Ovary (tissue), 9 donors: ENCODE measurements around the gene C3orf18. TPM values are rescaled to one million over a fixed set of nuclear protein-coding genes. Genes with fewer than 3 reads are reported as not detected.

Source experiments
- DNase-seq, 5 donors: peaks; one replicate each; pipeline ENCODE4 v3.0.0-alpha.2; 2019 to 2020
- H3K27ac ChIP-seq, 2 donors: fragments of 200-600 bp; one replicate each; pipeline versions ENCODE4 v1.5.1 to v1.8.0; 2019 to 2022
- H3K27me3 ChIP-seq: fragments of 200-600 bp; one replicate; pipeline ENCODE4 v1.8.0; 2022
- H3K36me3 ChIP-seq: fragments of 200-600 bp; sonication (generic); one replicate; pipeline ENCODE4 v1.5.1; 2019
- H3K4me1 ChIP-seq: one replicate; pipeline ENCODE4 v1.8.1; 2013; ENCODE audit warnings: mild to moderate bottlenecking, moderate library complexity; ENCODE audit not compliant: insufficient read depth
- H3K4me3 ChIP-seq: fragments of 200-600 bp; sonication (generic); one replicate; pipeline ENCODE4 v1.5.1; 2017
- H3K9me3 ChIP-seq, 2 donors: fragments of 200-600 bp in 1 of 2; sonication (generic) in 1 of 2; one replicate each; pipeline versions ENCODE4 v1.5.1 to v1.8.1; 2013 to 2019; ENCODE audit warnings: mild to moderate bottlenecking in 1 of 2, moderate library complexity in 1 of 2
- EP300 ChIP-seq: sonication (generic); formaldehyde crosslinking; IDR thresholded peaks from one replicate; pipeline ENCODE4 v1.6.1; 2017; ENCODE audit warnings: antibody characterized with exemption
- POLR2A ChIP-seq: fragments of 450-650 bp; IDR thresholded peaks from one replicate; pipeline ENCODE4 v1.6.1; 2017; ENCODE audit warnings: antibody characterized with exemption, mild to moderate bottlenecking, moderate library complexity
- WGBS, 3 donors: extraction: QIAGEN DNeasy Blood & Tissue Kit in 1 of 3; methylation state at CpG; one replicate each; pipeline versions ENCODE4 v1.1.5 to v1.1.7; 2013 to 2017; 5-methylcytosine and 5-hydroxymethylcytosine counted together
- intact Hi-C, 4 donors: fragments of 100-400 bp; cut with DNase I; formaldehyde crosslinking; loops; one replicate each; pipeline versions ENCODE4 v1.11.0 to v1.15.1; 2022 to 2023
- polyA plus RNA-seq, 2 donors: library from polyadenylated mRNA; stranded (reverse); fragments of 200-250 nt in 1 of 2; fragments of 350-450 nt in 1 of 2; fragmentation: Illumina TruSeq in 1 of 2; extraction: RNeasy Lipid Tissue Mini Kit (QIAGEN cat#74804) in 1 of 2; gene quantifications; one replicate each; pipeline ENCODE4 v1.2.3, GENCODE V29; 2013 to 2014
- total RNA-seq, 7 donors: library from RNA; depleted of rRNA in 2 of 7; stranded (reverse); fragments of >200 nt in 2 of 7; fragmentation: NEBNext Ultra II Directional in 3 of 7; extraction: Animal tissue kit (Norgen Biotek cat#: 25700) in 3 of 7; gene quantifications; one replicate each; pipeline versions ENCODE4 v1.1.0 to v1.2.4, GENCODE V29; 2016 to 2023
- TF ChIP-seq, protein P1 (sequence below), 3 donors: fragments of 450-650 bp in 2 of 3; fragments of 200-600 bp in 1 of 3; IDR thresholded peaks; one replicate each; pipeline versions ENCODE4 v1.5.1 to v1.8.0; 2016 to 2022; ENCODE audit warnings: antibody characterized with exemption in 3 of 3, mild to moderate bottlenecking in 1 of 3
- donor health status: DM: no; HTN: no; CAD: no; lungs with moderate emphysema.
- donor health status: DM: no; HTN: no; CAD: no.
- donor health status: Bipolar disorder and iron deficiency.
- donor health status: DM: yes; HTN: yes; CAD: no.
- donor health status: DM: no; HTN: no; CAD: no.
- donor health status: DM: yes; HTN: yes; CAD: no.

C3orf18 gene
- total and polyA plus RNA-seq, 9 donors = 10.7 to 24.1 (median 17.5) TPM

- TF ChIP-seq POLR2A = no peak
- TF ChIP-seq EP300 = no peak
- TF ChIP-seq, protein P1, sequence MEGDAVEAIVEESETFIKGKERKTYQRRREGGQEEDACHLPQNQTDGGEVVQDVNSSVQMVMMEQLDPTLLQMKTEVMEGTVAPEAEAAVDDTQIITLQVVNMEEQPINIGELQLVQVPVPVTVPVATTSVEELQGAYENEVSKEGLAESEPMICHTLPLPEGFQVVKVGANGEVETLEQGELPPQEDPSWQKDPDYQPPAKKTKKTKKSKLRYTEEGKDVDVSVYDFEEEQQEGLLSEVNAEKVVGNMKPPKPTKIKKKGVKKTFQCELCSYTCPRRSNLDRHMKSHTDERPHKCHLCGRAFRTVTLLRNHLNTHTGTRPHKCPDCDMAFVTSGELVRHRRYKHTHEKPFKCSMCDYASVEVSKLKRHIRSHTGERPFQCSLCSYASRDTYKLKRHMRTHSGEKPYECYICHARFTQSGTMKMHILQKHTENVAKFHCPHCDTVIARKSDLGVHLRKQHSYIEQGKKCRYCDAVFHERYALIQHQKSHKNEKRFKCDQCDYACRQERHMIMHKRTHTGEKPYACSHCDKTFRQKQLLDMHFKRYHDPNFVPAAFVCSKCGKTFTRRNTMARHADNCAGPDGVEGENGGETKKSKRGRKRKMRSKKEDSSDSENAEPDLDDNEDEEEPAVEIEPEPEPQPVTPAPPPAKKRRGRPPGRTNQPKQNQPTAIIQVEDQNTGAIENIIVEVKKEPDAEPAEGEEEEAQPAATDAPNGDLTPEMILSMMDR (IDR thresholded peaks at IDR 0.05) = no peak
- Histone ChIP-seq H3K9me3 (no peaks in the 10 kb centered on the region), H3K27me3 (no peaks in the 10 kb centered on the region), H3K36me3 (no peaks in the 10 kb centered on the region), H3K27ac (peak overlapping the region in 1 of 2 donors; percentile 98), H3K4me1 (peaks cover 60% of the 10 kb centered on the region), H3K4me3 (no peak overlapping the region)
- intact Hi-C loops = loop anchor here in 2 of 4 donors (5.0 to 10.0 kb wide), 2 partner anchors 251 to 254 kb away; partner anchors contain the start of genes CYB561D2 (in 2 of the 2), NPRL2 (in 2 of the 2) and TMEM115 (in 1 of the 2)
- 53 to 68% (median 55%) methylated on average over 5 of the region's 5 CpGs for WGBS, 3 donors
- peak in 1 of 5 donors; percentile 23 for DNase-seq
Observed at GRCh38 chr3:50605901-50606326, 38.4 kb upstream of the C3orf18 start.

- H3K4me3 ChIP-seq = no peak overlapping the region
- H3K4me1 ChIP-seq = peaks cover 62% of the 10 kb centered on the region
Observed at GRCh38 chr3:50604628-50605588, 37.4 kb upstream of the C3orf18 start.

DNA sequence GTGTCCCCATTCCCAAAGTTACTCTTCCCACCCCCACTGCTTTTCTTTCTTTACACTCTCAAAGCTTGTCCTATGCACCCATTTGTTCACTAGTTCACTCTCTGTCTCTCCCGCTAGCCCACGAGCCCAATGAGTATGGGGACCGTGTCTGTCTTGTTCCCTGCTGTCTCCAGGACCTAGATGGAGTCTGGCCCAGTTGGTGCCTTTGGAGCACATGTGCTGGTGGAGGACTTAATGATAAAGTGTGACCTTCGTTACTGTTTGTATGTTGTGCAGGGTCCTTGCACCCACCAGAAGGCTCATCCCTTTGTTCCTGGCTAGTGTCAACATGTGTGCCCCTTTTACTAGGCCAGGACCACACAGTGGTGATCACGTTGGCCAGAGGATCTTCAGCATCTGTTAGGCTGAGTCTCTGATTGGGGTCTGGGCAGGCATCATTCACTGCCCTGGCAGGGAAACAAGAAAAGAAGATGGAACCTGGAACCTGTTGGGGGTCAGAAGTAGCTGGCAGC, 36.6 kb upstream of the C3orf18 start:
- no peak for DNase-seq
- peak overlapping the region in 1 of 2 donors; percentile 98 for H3K27ac ChIP-seq
- 64 to 71% (median 67%) methylated on average over 5 of the region's 5 CpGs for WGBS, 3 donors
- intact Hi-C loops = loop anchor here in 1 of 4 donors (10.0 kb wide), 1 partner anchor 249 kb away; the partner anchor contains the start of genes CYB561D2, NPRL2 and TMEM115
- no peaks in the 10 kb centered on the region for H3K27me3 ChIP-seq
- no peaks in the 10 kb centered on the region for H3K9me3 ChIP-seq
- no peak overlapping the region for H3K4me3 ChIP-seq
- peaks cover 62% of the 10 kb centered on the region for H3K4me1 ChIP-seq
- no peaks in the 10 kb centered on the region for H3K36me3 ChIP-seq
- no peak for TF ChIP-seq POLR2A
- TF ChIP-seq, protein P1 (IDR thresholded peaks at IDR 0.05) = no peak
- TF ChIP-seq EP300 = no peak

More at GRCh38 chr3:50604628-50605588, 37.4 kb upstream of the C3orf18 start:
- peak; percentile 34 for TF ChIP-seq EP300
- TF ChIP-seq, protein P1 (IDR thresholded peaks at IDR 0.05) = no peak
- no peaks in the 10 kb centered on the region for H3K36me3 ChIP-seq
- no peaks in the 10 kb centered on the region for H3K27me3 ChIP-seq
- peak; percentile 86 to 95 (median 91) for DNase-seq
- peak overlapping the region; percentile 1 to 98 for H3K27ac ChIP-seq
- intact Hi-C loops = loop anchor here in 2 of 4 donors (5.0 to 10.0 kb wide), 2 partner anchors 250 to 253 kb away; partner anchors contain the start of genes CYB561D2 (in 2 of the 2), NPRL2 (in 2 of the 2) and TMEM115 (in 1 of the 2)
- 20 to 40% (median 22%) methylated on average over 11 to 14 of the region's 14 CpGs for WGBS, 3 donors
- no peaks in the 10 kb centered on the region for H3K9me3 ChIP-seq
